Liver (tissue), 9 donors: ENCODE measurements around the gene GNG2. TPM values are rescaled to one million over a fixed set of nuclear protein-coding genes. Genes with fewer than 3 reads are reported as not detected.

Experiments
- DNase-seq: peaks from one replicate; pipeline ENCODE4 v3.0.0-alpha.2; 2017; ENCODE audit warnings: low spot score
- H3K27ac ChIP-seq, 2 donors: one replicate each; pipeline ENCODE4 v1.7.0; 2013; ENCODE audit warnings: inconsistent platforms in 2 of 2, low read length in 2 of 2, control low read depth in 1 of 2, low read depth in 1 of 2, mild to moderate bottlenecking in 1 of 2
- H3K27me3 ChIP-seq, 4 donors: one replicate each; pipeline versions ENCODE4 v1.6.1 to v1.7.0; 2013; ENCODE audit warnings: low read length in 3 of 4, inconsistent platforms in 1 of 4, mild to moderate bottlenecking in 1 of 4, moderate library complexity in 1 of 4; ENCODE audit not compliant: control insufficient read depth in 4 of 4, insufficient read depth in 4 of 4
- H3K36me3 ChIP-seq, 4 donors: one replicate each; pipeline versions ENCODE4 v1.6.1 to v1.7.0; 2013; ENCODE audit warnings: low read length in 3 of 4, mild to moderate bottlenecking in 3 of 4, low read depth in 1 of 4, moderate library complexity in 1 of 4; ENCODE audit not compliant: control insufficient read depth in 4 of 4, insufficient read depth in 3 of 4
- H3K4me1 ChIP-seq, 4 donors: one replicate each; pipeline versions ENCODE4 v1.6.1 to v1.7.0; 2013; ENCODE audit warnings: low read length in 3 of 4, mild to moderate bottlenecking in 3 of 4, moderate library complexity in 1 of 4; ENCODE audit not compliant: control insufficient read depth in 4 of 4, insufficient read depth in 4 of 4
- H3K4me3 ChIP-seq, 3 donors: one replicate each; pipeline versions ENCODE4 v1.6.1 to v1.7.0; 2013; ENCODE audit warnings: low read length in 3 of 3, control low read depth in 1 of 3, low read depth in 1 of 3, mild to moderate bottlenecking in 1 of 3
- H3K9ac ChIP-seq, 2 donors: one replicate each; pipeline ENCODE4 v1.7.0; 2013; ENCODE audit warnings: low read length in 2 of 2, mild to moderate bottlenecking in 2 of 2, moderate library complexity in 2 of 2, control low read depth in 1 of 2, low read depth in 1 of 2
- H3K9me3 ChIP-seq, 4 donors: one replicate each; pipeline versions ENCODE4 v1.6.1 to v1.7.0; 2013; ENCODE audit warnings: low read length in 3 of 4; ENCODE audit not compliant: control insufficient read depth in 4 of 4
- ATF3 ChIP-seq: IDR thresholded peaks from 2 replicates; pipeline ENCODE4 v1.6.1; 2016; ENCODE audit warnings: antibody characterized with exemption
- CTCF ChIP-seq: fragments of 150-350 bp; IDR thresholded peaks from 2 replicates; pipeline ENCODE4 v1.5.1; 2017; ENCODE audit warnings: improper control_type of control experiment, low read depth, low read length; ENCODE audit not compliant: missing input control
- EGR1 ChIP-seq, 2 donors: IDR thresholded peaks; 2 replicates each; pipeline ENCODE4 v1.6.1; 2016 to 2018; ENCODE audit warnings: antibody characterized with exemption in 2 of 2, low read depth in 2 of 2
- FOXA1 ChIP-seq: IDR thresholded peaks from 2 replicates; pipeline ENCODE4 v1.6.1; 2016; ENCODE audit warnings: antibody characterized with exemption
- FOXA2 ChIP-seq: IDR thresholded peaks from 2 replicates; pipeline ENCODE4 v1.6.1; 2016; ENCODE audit warnings: antibody characterized with exemption
- GABPA ChIP-seq, 2 donors: IDR thresholded peaks in 1 of 2; conservative IDR thresholded peaks in 1 of 2; 2 replicates each; pipeline ENCODE4 v1.6.1; 2016; ENCODE audit warnings: antibody characterized with exemption in 2 of 2, mild to moderate bottlenecking in 1 of 2, moderate library complexity in 1 of 2
- HNF4A ChIP-seq, 2 donors: conservative IDR thresholded peaks; 2 replicates each; pipeline ENCODE4 v1.6.1; 2016; ENCODE audit warnings: antibody characterized with exemption in 2 of 2, mild to moderate bottlenecking in 2 of 2
- HNF4G ChIP-seq: IDR thresholded peaks from 2 replicates; pipeline ENCODE4 v1.6.1; 2016; ENCODE audit warnings: antibody characterized with exemption
- JUND ChIP-seq, 2 donors: IDR thresholded peaks; 2 replicates each; pipeline ENCODE4 v1.6.1; 2016; ENCODE audit warnings: antibody characterized with exemption in 2 of 2
- MAX ChIP-seq: IDR thresholded peaks from 2 replicates; pipeline ENCODE4 v1.6.1; 2016; ENCODE audit warnings: antibody characterized with exemption
- NR2F2 ChIP-seq: IDR thresholded peaks from 2 replicates; pipeline ENCODE4 v1.6.1; 2016; ENCODE audit warnings: antibody characterized with exemption
- RAD21 ChIP-seq, 2 donors: IDR thresholded peaks; 2 replicates each; pipeline ENCODE4 v1.6.1; 2016; ENCODE audit warnings: antibody characterized with exemption in 2 of 2, mild to moderate bottlenecking in 2 of 2
- REST ChIP-seq: IDR thresholded peaks from 2 replicates; pipeline ENCODE4 v1.6.1; 2016; ENCODE audit warnings: antibody characterized with exemption, mild to moderate bottlenecking
- RXRA ChIP-seq, 2 donors: IDR thresholded peaks; 2 replicates each; pipeline ENCODE4 v1.6.1; 2017 to 2018; ENCODE audit warnings: antibody characterized with exemption in 2 of 2, mild to moderate bottlenecking in 1 of 2
- SP1 ChIP-seq: IDR thresholded peaks from 2 replicates; pipeline ENCODE4 v1.6.1; 2018; ENCODE audit warnings: antibody characterized with exemption, mild to moderate bottlenecking
- TAF1 ChIP-seq: conservative IDR thresholded peaks from 2 replicates; pipeline ENCODE4 v1.6.1; 2016; ENCODE audit warnings: antibody characterized with exemption, mild to moderate bottlenecking
- YY1 ChIP-seq: IDR thresholded peaks from 2 replicates; pipeline ENCODE4 v1.6.1; 2016; ENCODE audit warnings: antibody characterized with exemption, mild to moderate bottlenecking
- ZBTB33 ChIP-seq: IDR thresholded peaks from 2 replicates; pipeline ENCODE4 v1.6.1; 2016; ENCODE audit warnings: antibody characterized with exemption
- WGBS: extraction: QIAGEN DNeasy Blood & Tissue Kit; methylation state at CpG from one replicate; pipeline ENCODE4 v1.1.7; 2013; 5-methylcytosine and 5-hydroxymethylcytosine counted together
- polyA plus RNA-seq, 2 donors: library from polyadenylated mRNA; stranded (reverse) in 1 of 2; unstranded in 1 of 2; fragments of 200-250 nt in 1 of 2; fragments of >200 nt in 1 of 2; fragmentation: Nextera tagmentation in 1 of 2; extraction: Ambion mirVana in 1 of 2; gene quantifications; one replicate each; pipeline versions ENCODE4 v1.2.1 to v1.2.3, GENCODE V29; 2013 to 2015
- total RNA-seq, 2 donors: library from RNA; depleted of rRNA; stranded (reverse); fragments of >200 nt; gene quantifications; one replicate each; pipeline ENCODE4 v1.2.3, GENCODE V29; 2014
- donor health status: healthy.
- donor health status: healthy.
- donor health status: healthy.
- donor health status: healthy.
- donor health status: healthy.

The GNG2 gene
- total and polyA plus RNA-seq, 4 donors, result 3.5 to 11.2 (median 4.4) TPM

- no peaks in the 10 kb centered on the region for H3K4me1 ChIP-seq
- H3K27me3 ChIP-seq, result no peaks in the 10 kb centered on the region
- no peak overlapping the region for H3K27ac ChIP-seq
- TF ChIP-seq HNF4A (conservative IDR thresholded peaks at IDR 0.05), result no peak
- no peak for TF ChIP-seq HNF4G
- no peak for TF ChIP-seq JUND (IDR thresholded peaks at IDR 0.05)
- no peak for TF ChIP-seq GABPA (IDR thresholded peaks at IDR 0.05 in 1 of 2, conservative IDR thresholded peaks at IDR 0.05 in 1 of 2)
- no peak for TF ChIP-seq RAD21 (IDR thresholded peaks at IDR 0.05)
- no peak for TF ChIP-seq SP1
- no peak for TF ChIP-seq FOXA1
- TF ChIP-seq TAF1, result no peak
- no peak for TF ChIP-seq REST
- TF ChIP-seq YY1, result no peak
- no peak for TF ChIP-seq MAX
- TF ChIP-seq RXRA (IDR thresholded peaks at IDR 0.05), result no peak
- TF ChIP-seq CTCF, result no peak
- no peak for TF ChIP-seq NR2F2
- no peak for TF ChIP-seq ZBTB33
- H3K9me3 ChIP-seq, result no peaks in the 10 kb centered on the region
- no peaks in the 10 kb centered on the region for H3K36me3 ChIP-seq
- DNase-seq, result no peak
- H3K4me3 ChIP-seq, result no peak overlapping the region
- no peak overlapping the region for H3K9ac ChIP-seq
Measured at GRCh38 chr14:51821822-51822221, 38.6 kb upstream of the GNG2 start.

- Histone ChIP-seq H3K9ac (peak overlapping the region in 1 of 2 donors; percentile 16), H3K27ac (no peak overlapping the region), H3K4me3 (no peak overlapping the region), H3K4me1 (no peaks in the 10 kb centered on the region), H3K27me3 (no peaks in the 10 kb centered on the region), H3K9me3 (no peaks in the 10 kb centered on the region), H3K36me3 (no peaks in the 10 kb centered on the region)
- no peak for DNase-seq
- WGBS, result 54% methylated on average over 2 of the region's 2 CpGs
- no peak for TF ChIP-seq GABPA (IDR thresholded peaks at IDR 0.05 in 1 of 2, conservative IDR thresholded peaks at IDR 0.05 in 1 of 2)
- TF ChIP-seq JUND (IDR thresholded peaks at IDR 0.05), result no peak
- no peak for TF ChIP-seq REST
- no peak for TF ChIP-seq FOXA2
- no peak for TF ChIP-seq ATF3
- no peak for TF ChIP-seq NR2F2
- no peak for TF ChIP-seq YY1
- no peak for TF ChIP-seq HNF4A (conservative IDR thresholded peaks at IDR 0.05)
- no peak for TF ChIP-seq CTCF
- TF ChIP-seq RXRA (IDR thresholded peaks at IDR 0.05), result no peak
- no peak for TF ChIP-seq EGR1 (IDR thresholded peaks at IDR 0.05; ENCODE audit: low read depth in 2 of 2)
Measured at GRCh38 chr14:51822499-51822898, 37.9 kb upstream of the GNG2 start.
